DND-41 (cell line): ENCODE data around the gene KRTAP5-4.
"Not testable (repeated sequence)": the region's sequence is repeated elsewhere in the genome, so short reads cannot be mapped to it uniquely, and the experiment has no call there.

Experiments used
- ATAC-seq: fragments of 200-7000 bp; cut with Tn5 transposase; 3 replicates; pipeline ENCODE4 v1.9.1; 2021; ENCODE audit warnings: low read depth; ENCODE audit not compliant: insufficient read depth
- DNase-seq: peaks from one replicate; pipeline ENCODE4 v3.0.0-alpha.2; 2020
- H2AFZ ChIP-seq: 2 replicates; pipeline ENCODE4 v1.6.0; 2012; ENCODE audit warnings: low read depth, low read length
- H3K27ac ChIP-seq: 2 replicates; pipeline ENCODE4 v1.5.1; 2012; ENCODE audit warnings: low read length, inconsistent platforms
- H3K27me3 ChIP-seq: fragments of 200-600 bp; sonication (generic); 2 replicates; pipeline ENCODE4 v1.6.0; 2012; ENCODE audit warnings: low read length, mild to moderate bottlenecking, inconsistent platforms; ENCODE audit not compliant: insufficient read depth, poor library complexity
- H3K36me3 ChIP-seq: 2 replicates; pipeline ENCODE4 v1.5.1; 2012; ENCODE audit warnings: low read length, inconsistent platforms; ENCODE audit not compliant: insufficient read depth
- H3K4me1 ChIP-seq: 2 replicates; pipeline ENCODE4 v1.5.1; 2012; ENCODE audit warnings: mild to moderate bottlenecking, low read length; ENCODE audit not compliant: insufficient read depth
- H3K4me2 ChIP-seq: 2 replicates; pipeline ENCODE4 v1.6.0; 2012; ENCODE audit warnings: mild to moderate bottlenecking, moderate library complexity, low read length, inconsistent platforms; ENCODE audit not compliant: insufficient read depth
- H3K4me3 ChIP-seq, 2 experiments: fragments of 200-600 bp in 1 of 2; shearing (Covaris generic) in 1 of 2; 2 replicates each; pipeline ENCODE4 v1.5.1; 2012 to 2016; ENCODE audit warnings: inconsistent platforms in 2 of 2, low read length in 2 of 2, mild to moderate bottlenecking in 2 of 2, low read depth in 1 of 2, moderate library complexity in 1 of 2
- H3K79me2 ChIP-seq: 2 replicates; pipeline ENCODE4 v1.6.0; 2012; ENCODE audit warnings: low read length, inconsistent platforms; ENCODE audit not compliant: insufficient read depth
- H3K9ac ChIP-seq: 2 replicates; pipeline ENCODE4 v1.6.0; 2012; ENCODE audit warnings: low read depth, mild to moderate bottlenecking, inconsistent platforms, low read length, moderate library complexity
- H3K9me3 ChIP-seq: 2 replicates; pipeline ENCODE4 v1.5.1; 2012; ENCODE audit warnings: low read length, moderate library complexity, mild to moderate bottlenecking, inconsistent platforms; ENCODE audit not compliant: insufficient read depth, severe bottlenecking
- H4K20me1 ChIP-seq: 2 replicates; pipeline ENCODE4 v1.6.0; 2012; ENCODE audit warnings: low read length; ENCODE audit not compliant: insufficient read depth
- EZH2 ChIP-seq: IDR thresholded peaks from 3 replicates; pipeline ENCODE4 v1.6.1; 2012; ENCODE audit warnings: borderline replicate concordance, low read depth, mild to moderate bottlenecking, moderate library complexity, low read length, inconsistent platforms; ENCODE audit not compliant: severe bottlenecking
- TF ChIP-seq, protein P1 (sequence below): IDR thresholded peaks from 2 replicates; pipeline ENCODE4 v1.5.1; 2012; ENCODE audit warnings: borderline replicate concordance, low read length, moderate library complexity, mild to moderate bottlenecking; ENCODE audit not compliant: poor library complexity, severe bottlenecking; ENCODE audit errors: extremely low read depth

The KRTAP5-4 gene

DNA sequence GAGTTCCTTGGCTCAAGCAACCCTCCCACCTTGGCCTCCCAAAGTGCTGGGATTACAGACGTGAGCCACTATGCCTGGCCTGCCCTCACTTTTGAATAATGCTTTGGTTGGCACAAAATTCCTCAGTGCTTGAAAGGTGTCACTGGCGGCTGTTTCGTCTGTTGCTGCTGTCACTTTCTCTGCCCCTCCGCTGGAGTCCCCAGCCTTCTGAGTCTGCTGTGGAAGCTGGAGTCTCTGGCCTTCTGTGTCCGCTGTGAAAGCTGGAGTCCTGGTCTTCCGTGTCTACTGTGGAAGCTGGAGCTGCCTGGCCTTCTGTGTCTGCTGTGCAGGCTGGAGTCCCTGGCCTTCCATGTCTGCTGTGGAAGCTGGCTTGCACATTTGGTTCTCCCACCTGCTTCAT lies 31.9 kb downstream of the KRTAP5-4 start:
- DNase-seq (no peak), ATAC-seq (no peak)
- Histone ChIP-seq H2AFZ (no peak overlapping the region), H3K79me2 (no peaks in the 10 kb centered on the region), H3K4me2 (no peak overlapping the region), H3K9me3 (no peaks in the 10 kb centered on the region), H4K20me1 (no peaks in the 10 kb centered on the region), H3K4me1 (no peaks in the 10 kb centered on the region), H3K36me3 (no peaks in the 10 kb centered on the region), H3K27me3 (no peaks in the 10 kb centered on the region), H3K27ac (no peak overlapping the region), H3K4me3 (no peak overlapping the region), H3K9ac (no peak overlapping the region)
- TF ChIP-seq, protein P1, sequence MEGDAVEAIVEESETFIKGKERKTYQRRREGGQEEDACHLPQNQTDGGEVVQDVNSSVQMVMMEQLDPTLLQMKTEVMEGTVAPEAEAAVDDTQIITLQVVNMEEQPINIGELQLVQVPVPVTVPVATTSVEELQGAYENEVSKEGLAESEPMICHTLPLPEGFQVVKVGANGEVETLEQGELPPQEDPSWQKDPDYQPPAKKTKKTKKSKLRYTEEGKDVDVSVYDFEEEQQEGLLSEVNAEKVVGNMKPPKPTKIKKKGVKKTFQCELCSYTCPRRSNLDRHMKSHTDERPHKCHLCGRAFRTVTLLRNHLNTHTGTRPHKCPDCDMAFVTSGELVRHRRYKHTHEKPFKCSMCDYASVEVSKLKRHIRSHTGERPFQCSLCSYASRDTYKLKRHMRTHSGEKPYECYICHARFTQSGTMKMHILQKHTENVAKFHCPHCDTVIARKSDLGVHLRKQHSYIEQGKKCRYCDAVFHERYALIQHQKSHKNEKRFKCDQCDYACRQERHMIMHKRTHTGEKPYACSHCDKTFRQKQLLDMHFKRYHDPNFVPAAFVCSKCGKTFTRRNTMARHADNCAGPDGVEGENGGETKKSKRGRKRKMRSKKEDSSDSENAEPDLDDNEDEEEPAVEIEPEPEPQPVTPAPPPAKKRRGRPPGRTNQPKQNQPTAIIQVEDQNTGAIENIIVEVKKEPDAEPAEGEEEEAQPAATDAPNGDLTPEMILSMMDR, result no peak
- TF ChIP-seq EZH2, result no peak

DNA sequence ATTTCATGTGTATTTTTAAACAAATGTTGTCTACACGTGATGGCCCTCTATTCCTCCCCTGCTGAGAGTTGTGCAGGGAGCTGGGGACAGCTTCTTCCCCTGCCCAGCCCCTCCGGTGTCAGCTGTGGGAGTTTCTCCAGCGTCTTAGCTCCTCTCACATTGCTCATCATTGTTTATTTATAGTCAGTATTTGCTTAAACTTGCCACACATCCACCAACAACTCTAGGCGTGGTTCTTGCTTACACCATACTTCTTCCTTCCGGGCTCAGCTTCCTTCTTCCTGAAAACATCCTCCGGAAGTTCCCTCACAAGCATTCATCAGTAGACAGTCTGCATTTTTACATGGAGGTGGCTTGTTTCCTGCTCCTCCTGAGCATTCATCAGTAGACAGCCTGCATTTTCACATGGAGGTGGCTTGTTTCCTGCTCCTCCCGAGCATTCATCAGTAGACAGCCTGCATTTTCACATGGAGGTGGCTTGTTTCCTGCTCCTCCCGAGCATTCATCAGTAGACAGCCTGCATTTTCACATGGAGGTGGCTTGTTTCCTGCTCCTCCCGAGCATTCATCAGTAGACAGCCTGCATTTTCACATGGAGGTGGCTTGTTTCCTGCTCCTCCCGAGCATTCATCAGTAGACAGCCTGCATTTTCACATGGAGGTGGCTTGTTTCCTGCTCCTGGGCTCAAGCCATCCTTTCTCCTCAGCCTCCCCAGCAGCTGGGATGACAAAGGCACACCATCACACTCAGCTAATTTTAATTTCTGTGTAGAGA lies 32.6 kb downstream of the KRTAP5-4 start:
- H3K4me1 ChIP-seq, DNase-seq, H3K4me3 ChIP-seq, H4K20me1 ChIP-seq, H3K36me3 ChIP-seq, ATAC-seq, H3K4me2 ChIP-seq, H3K79me2 ChIP-seq, H3K9ac ChIP-seq, H2AFZ ChIP-seq, H3K27me3 ChIP-seq, H3K27ac ChIP-seq, H3K9me3 ChIP-seq: not testable (repeated sequence)

DNA sequence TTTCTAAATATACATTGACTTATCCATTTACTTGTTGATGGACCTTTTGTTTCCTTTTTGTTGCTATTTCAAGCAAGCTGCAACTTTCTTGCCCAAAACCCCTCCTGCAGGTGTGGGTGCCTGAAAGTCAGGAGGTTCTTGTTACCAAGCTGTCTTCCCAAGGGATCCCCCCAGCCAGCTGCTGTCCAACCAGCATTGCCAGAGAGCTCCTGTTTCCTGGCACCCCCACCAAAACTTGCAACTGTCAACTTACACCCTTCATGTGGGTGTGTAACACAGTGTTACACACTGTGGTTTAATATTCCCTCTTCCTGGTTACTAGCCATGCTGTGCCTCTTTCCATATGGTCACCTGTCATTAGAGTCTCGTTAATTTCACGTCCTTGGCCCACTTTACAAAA lies 35.2 kb downstream of the KRTAP5-4 start:
- H3K36me3 ChIP-seq, result no peaks in the 10 kb centered on the region
- no peaks in the 10 kb centered on the region for H4K20me1 ChIP-seq
- H3K9me3 ChIP-seq, result peaks cover 3% of the 10 kb centered on the region
- H3K27ac ChIP-seq, result no peak overlapping the region
- no peaks in the 10 kb centered on the region for H3K79me2 ChIP-seq
- no peak overlapping the region for H2AFZ ChIP-seq
- TF ChIP-seq, protein P1, result no peak
- no peak for TF ChIP-seq EZH2
- ATAC-seq, result no peak
- H3K4me2 ChIP-seq, result no peak overlapping the region
- H3K27me3 ChIP-seq, result no peaks in the 10 kb centered on the region
- no peak for DNase-seq
- no peak overlapping the region for H3K9ac ChIP-seq
- H3K4me1 ChIP-seq, result no peaks in the 10 kb centered on the region
- H3K4me3 ChIP-seq, result no peak overlapping the region

DNA sequence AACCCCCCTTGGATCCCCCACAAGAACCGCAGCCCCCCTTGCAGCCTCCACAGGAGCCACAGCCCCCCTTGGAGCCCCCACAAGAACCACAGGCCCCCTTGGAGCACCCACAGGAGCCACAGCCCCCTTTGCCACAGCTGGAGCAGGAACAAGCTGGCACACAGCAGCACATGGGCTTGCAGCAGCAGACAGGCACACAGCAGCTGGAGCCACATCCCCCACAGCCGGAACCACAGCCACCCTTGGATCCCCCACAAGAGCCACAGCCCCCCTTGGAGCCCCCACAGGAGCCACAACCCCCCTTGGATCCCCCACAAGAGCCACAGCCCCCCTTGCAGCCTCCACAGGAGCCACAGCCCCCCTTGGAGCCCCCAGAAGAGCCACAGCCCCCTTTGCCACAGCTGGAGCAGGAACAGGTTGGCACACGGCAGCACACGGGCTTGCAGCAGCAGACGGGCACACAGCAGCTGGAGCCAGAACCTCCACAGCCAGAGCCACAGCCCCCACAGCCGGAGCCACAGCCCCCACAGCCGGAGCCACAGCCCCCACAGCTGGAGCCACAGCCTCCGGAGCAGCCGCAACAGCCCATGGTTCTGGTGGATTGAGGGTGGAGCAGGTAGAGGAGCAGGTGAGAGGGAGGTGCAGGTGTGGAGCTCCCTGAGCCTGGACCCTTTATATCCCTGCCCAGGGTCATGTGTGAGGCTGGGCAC lies 37.1 kb downstream of the KRTAP5-4 start, which contains the start of gene KRTAP5-1:
Gene KRTAP5-1 (minus strand): TSS at position 623 of the 710 bp plus-strand sequence. CDS start 34 bp downstream, at position 589.
- H3K9me3 ChIP-seq, H3K27ac ChIP-seq, H3K4me3 ChIP-seq, H3K4me1 ChIP-seq, H3K36me3 ChIP-seq, H4K20me1 ChIP-seq, H3K79me2 ChIP-seq, H3K27me3 ChIP-seq, H2AFZ ChIP-seq, H3K9ac ChIP-seq, ATAC-seq, H3K4me2 ChIP-seq: not testable (repeated sequence)
- peak; percentile 16 for DNase-seq

DNA sequence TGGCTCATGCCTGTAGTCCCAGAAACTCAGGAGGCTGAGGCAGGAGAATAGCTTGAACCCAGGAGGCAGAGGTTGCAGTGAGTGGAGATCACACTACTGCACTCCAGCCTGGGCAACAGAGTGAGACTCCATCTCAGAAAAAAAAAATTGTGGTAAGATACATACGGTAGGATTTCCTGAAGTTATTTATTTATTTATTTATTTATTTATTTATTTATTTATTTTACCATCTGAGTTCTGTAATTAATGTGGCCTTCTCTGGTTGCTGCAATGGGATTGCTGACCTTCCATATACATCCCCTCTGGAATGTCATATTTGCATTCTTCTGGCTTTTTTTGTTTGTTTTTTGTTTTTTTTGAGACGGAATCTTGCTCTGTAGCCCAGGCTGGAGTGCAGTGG lies 39.0 kb downstream of the KRTAP5-4 start:
- H3K9ac ChIP-seq, H4K20me1 ChIP-seq, ATAC-seq, H3K27me3 ChIP-seq, H3K4me3 ChIP-seq, H3K9me3 ChIP-seq, H3K4me1 ChIP-seq, H3K4me2 ChIP-seq, H3K79me2 ChIP-seq, DNase-seq, H2AFZ ChIP-seq, H3K36me3 ChIP-seq, H3K27ac ChIP-seq: not testable (repeated sequence)
